Suprapubic skin (tissue), 3 donors: ENCODE measurements around the gene COL25A1.

Experiments used
- CTCF ChIP-seq, 2 donors: fragments of 200-600 bp in 1 of 2; fragments of 450-650 bp in 1 of 2; sonication (generic) in 1 of 2; IDR thresholded peaks; one replicate each; pipeline ENCODE4 v1.5.1; 2016 to 2019; ENCODE audit warnings: antibody characterized with exemption in 2 of 2, mild to moderate bottlenecking in 1 of 2, moderate library complexity in 1 of 2
- POLR2A ChIP-seq, 2 donors: fragments of 450-650 bp; IDR thresholded peaks; one replicate each; pipeline ENCODE4 v1.6.1; 2017; ENCODE audit warnings: antibody characterized with exemption in 2 of 2, mild to moderate bottlenecking in 2 of 2, moderate library complexity in 2 of 2

DNA sequence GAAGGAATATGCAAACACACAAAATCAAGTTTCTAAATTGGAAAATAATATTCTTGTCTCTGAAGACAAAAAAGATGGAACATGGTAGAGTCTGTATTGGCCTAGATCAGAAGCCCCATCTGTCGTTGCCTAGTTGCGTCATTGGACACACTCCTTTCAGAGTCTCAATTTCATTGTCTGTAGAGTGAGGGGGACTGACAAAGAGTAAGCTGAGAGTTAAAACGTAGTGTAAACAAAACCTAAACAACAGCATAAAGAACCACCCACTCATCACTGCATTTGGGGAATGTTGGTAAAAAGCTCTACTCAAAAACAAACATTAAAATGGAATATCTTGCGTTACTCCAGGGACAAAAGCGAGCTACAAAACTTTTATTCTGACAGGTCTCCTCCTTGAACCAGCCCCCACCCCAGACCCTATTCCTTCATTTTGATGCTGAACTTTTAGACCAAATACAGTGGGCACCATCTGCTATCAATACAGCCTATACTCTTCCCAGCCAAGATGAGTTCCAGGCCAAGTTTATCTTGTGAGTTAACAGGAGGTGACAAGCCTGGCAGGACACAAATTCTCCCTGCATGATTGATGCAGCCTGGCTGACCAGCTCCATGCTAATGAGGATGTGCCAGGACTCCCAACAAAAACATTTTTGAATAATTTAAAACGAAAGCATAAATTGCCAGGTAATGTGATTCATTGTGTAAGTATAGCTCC lies 125.2 kb downstream of the COL25A1 start:
- TF ChIP-seq CTCF (IDR thresholded peaks at IDR 0.05) (no peak), POLR2A (IDR thresholded peaks at IDR 0.05) (no peak)
